Ureter (tissue), 1 donor: ENCODE results near the gene ESPL1. TPM values are rescaled to one million over a fixed set of nuclear protein-coding genes. Genes with fewer than 3 reads are reported as not detected.

Experiments used
- DNase-seq: peaks from one replicate; pipeline ENCODE4 v3.0.0-alpha.2; 2020; ENCODE audit warnings: low spot score
- total RNA-seq: library from RNA; stranded (reverse); gene quantifications from one replicate; pipeline ENCODE4 v1.2.4, GENCODE V29; 2023
- donor health status: DM: yes; HTN: yes; CAD: no.

The ESPL1 gene
- 2.3 TPM for total RNA-seq

GRCh38 chr12:53267999-53268629 lies at the start of gene ESPL1:
ESPL1 (plus strand) TSS chr12:53268299; CDS start chr12:53268767, 468 bp downstream.
- no peak for DNase-seq

DNA sequence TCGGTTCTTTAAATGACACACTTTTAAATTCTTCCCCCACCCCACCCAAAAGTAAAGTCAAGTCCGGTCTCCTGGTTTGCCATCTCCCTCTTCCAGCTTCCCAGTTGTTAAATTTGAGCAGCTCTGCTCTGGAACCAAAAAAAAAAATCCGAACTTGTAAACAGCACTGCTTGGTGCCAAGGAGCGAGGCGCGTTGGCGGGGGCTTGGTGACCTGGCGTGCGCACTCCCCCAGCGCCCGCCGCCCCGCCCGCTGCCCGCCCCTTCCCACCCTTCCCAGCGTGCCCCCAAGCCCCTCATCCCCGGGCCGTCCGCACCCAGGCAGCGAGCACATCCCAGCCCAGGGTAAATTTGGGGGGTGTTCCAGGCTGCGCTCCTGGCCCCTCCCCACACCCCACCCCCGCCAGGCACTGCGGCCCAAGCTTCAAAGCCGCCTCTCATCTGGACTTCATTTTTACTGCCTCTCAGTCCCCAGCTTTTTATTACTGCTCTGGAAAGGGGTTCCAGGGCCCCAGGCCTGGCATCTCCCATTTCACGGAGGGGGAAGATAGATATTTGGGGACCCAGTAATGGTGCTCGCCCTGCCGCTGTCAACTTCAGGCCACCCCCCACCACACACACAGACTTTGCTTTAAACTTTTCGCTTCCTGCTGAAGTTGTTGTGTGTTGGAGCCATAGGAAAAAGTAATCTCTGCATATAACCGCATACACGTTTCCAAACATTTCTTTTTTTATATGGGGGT lies 49.4 kb upstream of the ESPL1 start:
- no peak for DNase-seq

- no peak for DNase-seq
Observed at GRCh38 chr12:53219292-53219955, 48.7 kb upstream of the ESPL1 start.

DNA sequence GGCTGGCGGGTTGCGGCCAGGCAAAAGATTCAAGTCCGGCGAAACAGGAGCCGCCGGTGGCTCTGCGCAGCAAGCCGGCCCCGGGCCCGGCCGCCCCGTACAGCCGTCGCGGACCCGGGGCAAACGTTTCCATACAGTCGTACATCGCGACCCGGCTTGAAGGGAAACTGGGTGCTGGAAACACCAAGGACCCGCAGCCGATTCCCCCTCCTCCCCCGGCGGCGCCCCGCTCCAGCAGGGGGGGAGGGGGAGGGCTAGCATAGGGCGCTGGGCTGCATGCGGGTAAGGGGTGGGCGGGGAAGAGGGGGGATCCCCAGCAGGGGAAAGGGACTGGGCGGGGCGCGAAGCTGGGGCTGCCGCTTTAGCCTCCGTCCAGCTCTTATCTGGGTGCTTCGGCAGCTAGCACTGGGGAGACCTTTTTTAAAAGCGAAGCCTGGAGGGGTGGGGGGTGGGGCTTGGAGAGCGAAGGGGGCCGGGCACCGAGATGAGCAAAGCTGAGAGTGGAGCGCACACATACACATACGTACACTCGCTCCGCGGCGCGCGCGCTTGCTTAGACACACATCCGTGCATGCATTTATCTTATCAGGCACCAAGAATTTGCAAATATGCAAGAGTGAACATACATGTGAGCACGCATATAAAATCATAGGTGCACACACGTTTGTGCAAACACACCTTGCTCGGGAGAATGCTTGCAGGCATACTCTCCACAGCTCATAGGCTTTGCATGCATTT lies 48.0 kb upstream of the ESPL1 start:
- no peak for DNase-seq

GRCh38 chr12:53220694-53221202 lies 47.4 kb upstream of the ESPL1 start:
- DNase-seq = peak; percentile 94

DNA sequence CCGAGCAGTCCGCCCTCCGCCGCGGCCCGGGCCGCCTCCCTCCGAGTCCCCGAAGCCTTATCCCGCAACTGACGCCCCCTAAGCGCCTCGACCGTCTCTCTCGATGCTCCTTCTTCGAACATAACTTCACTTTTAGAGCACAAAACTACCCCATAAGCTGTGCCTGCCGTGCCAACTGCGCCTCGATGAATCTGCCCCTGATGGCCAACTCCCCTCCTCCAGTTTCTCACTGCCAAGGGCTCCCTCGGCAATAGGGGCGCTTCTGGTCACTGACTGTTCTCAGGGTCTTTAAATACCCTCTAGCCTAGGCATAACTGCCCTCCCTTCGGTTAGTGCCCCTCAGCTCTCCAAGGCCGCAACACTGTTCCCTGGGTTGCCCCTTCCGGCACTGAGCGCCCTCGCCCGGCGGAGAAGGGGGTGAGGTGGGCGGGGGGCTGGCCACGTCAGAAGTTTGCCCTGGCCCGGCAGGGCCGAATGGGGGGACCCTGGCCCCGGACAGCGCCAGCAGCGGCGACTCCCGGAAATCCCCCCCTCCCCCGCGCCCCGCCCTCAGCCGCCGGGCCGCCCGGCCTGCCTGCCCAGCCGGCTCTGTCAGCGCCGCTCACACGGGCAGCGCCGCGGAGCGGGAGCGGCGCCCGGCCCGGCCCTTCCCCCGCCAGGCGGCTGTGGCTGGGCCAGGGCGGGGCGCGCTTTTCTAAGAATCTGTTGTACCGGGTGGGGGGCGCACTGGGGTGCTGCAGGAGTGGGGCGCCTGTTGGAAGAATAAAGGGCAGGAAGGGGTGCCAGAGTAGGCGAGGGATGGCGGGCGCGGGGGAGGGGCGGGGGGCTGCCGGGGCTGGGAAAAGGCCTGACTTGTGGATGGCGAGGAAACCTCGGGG lies 46.7 kb upstream of the ESPL1 start:
- DNase-seq = peak; percentile 84

- no peak for DNase-seq
Observed at GRCh38 chr12:53222170-53222721, 45.9 kb upstream of the ESPL1 start.

- DNase-seq = no peak
Observed at GRCh38 chr12:53222806-53223261, 45.3 kb upstream of the ESPL1 start.

DNA sequence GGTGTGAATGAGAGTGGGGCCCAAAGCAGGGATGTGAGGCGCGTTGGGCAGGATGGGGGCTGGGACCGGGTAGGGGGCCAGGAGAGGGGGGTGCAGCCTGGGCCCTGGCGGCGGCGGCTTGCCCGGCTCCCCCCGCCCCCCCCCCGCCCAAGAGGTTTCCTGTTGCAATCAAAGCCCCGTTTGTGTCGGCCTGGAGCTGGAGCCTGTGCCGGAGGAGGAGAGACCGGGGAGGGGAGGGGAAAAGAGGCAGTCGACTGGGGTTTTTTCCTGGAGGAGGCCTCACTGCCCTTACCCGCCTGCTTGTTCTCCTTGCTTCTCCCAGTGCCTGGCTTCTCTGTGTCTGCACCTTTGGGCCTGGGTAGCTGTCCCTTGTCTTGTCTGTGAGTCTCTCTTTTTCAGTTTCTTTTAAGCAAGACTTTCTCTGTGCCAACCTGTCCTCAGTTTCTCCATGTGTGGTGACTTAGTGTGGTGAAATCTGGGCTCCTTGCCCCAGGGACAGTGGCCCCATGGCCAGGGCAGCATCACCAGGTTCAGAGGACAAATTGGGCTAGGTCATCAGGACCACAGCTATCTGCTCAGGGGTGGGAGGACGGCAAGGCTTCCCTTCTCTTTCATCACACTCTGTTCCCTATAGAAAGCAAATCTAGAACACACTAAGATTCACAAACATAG lies 44.6 kb upstream of the ESPL1 start:
- peak; percentile 71 for DNase-seq

GRCh38 chr12:53224061-53224896 lies 43.8 kb upstream of the ESPL1 start:
- peak; percentile 88 for DNase-seq

GRCh38 chr12:53224897-53225634 lies 43.0 kb upstream of the ESPL1 start:
- no peak for DNase-seq

DNA sequence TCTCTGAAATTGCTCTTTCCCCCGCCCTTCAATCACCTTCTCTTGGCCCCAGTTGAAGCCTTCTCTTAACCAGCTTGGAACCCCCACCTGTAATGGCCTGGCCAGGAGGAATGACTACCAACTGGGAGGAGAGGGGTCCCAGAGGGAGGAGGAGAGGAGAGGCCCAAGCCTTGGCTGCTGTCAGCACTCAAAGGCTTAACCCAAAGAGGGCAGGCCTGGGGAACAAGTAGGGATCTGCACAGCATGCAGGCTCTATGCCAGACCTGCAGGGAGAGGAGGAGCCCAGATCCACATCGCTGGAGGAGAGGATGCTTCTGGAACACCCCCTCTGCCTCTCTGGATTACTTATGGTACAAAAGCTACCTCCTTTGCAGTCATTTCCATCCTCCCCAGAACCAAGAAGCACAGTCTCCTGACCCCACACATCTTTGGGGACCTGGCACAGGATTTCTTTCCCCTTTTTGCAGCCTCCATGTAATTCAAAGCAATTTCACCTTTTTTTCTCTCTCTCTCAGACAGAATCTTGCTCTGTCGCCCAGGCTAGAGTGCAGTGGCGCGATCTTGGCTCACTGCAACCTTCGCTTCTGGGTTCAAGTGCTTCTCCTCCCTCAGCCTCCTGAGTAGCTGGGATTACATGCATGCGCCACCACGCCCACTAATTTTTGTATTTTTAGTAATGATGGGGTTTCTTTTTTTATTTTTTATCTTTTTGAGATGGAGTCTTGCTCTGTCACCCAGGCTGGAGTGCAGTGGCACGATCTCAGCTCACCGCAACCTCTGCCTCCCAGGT lies 42.3 kb upstream of the ESPL1 start:
- DNase-seq = no peak

DNA sequence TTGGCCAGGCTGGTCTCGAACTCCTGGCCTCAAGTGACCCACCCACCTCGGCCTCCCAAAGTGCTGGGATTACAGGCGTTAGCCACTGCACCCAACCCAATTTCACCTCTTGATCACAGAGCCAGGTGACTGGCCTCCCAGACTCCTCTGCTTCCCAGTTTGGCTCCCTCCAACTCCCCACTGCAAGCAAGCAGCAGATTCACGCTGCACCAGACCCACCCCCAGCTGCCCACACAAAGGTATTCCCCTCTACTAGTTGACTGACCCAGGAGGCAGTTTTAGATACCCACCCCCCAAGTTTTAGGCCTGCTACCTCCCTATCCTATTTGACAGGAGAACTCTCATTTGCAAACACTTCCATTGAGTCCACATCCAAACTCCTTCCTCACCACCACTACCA lies 41.3 kb upstream of the ESPL1 start:
- no peak for DNase-seq

DNA sequence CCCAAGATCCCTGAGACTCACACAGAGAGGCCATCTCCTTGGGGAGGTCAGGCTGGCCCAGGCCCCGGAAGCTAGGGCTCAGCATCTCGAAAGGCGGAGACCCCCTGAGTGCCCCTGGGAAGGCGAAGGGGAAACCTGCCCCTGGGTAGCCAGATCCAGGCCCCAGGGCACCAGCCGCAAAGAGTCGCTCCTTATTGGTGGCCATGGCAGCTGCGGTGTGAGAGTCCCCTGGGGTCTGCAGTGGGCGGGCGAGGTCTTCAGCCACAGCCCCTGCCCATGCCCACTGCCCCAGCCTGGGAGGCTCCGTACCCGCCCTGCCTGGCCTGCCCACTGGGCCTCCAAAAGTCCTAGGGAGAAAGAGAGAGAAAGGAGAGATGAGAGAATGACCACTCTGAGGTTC lies 40.8 kb upstream of the ESPL1 start:
- DNase-seq = no peak

GRCh38 chr12:53227836-53228235 lies 40.3 kb upstream of the ESPL1 start:
- DNase-seq = no peak

DNA sequence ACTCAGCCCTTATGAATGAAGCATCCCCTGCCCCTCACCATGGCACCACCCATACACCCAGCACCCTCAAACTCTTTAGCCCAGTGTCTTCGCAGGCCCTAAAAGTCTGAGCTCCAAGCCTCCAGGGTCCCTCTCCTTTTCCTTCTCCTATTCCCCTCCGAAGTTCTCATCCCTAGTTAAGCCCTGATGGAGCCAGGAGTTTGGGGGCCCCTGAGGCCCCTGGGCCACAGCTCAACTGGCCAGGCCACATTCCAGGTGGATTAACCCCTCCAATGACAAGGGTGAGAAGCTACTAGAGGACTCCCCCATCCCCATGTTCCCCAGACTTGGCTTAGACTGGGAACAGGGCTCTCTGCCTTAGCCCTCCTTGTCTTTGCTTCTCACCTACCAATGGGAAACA lies 38.6 kb upstream of the ESPL1 start:
- DNase-seq = no peak

GRCh38 chr12:53230108-53230845 lies 37.8 kb upstream of the ESPL1 start:
- peak; percentile 93 for DNase-seq
